ENCODE data around the gene DES.

Gene DES

DNA sequence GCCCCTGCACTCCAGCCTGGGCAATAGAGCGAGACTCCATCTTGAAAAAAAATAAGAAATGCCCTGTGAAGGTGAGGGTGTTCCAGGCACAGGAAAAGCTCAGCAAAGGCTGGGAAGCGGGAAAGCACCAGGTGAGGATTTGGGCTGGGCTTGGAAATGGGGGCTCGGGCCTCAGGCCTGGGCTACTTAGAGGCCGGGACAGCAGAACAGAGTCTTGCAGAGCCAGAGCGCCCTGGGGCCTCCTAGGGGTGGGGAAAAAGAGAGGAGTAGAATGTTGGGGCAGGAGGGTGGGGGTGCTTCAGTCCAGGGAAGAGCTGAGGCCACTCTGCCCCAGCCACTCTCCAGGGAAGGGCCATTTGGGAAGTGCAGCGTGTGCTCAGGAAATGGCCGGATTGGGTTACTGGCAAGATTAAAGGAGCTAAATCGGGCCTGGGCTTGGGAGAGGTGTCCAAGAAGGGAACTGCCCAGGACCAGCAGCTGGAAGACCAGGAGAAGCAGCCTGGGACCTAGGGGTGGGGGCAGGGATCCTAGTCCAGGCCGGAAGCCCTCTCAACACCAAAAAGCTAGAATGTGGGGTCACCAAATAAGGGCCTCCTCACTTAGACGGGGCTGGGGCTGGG lies 13.8 kb upstream of the DES start:
- TF ChIP-seq REST (IDR thresholded peaks at IDR 0.05; ENCODE audit: insufficient read depth in 1 of 2, low read depth in 2 of 2, low read length in 2 of 2) (no peak), SIN3A (IDR thresholded peaks at IDR 0.05; ENCODE audit: borderline replicate concordance, insufficient read depth, low read length) (no peak)

DNA sequence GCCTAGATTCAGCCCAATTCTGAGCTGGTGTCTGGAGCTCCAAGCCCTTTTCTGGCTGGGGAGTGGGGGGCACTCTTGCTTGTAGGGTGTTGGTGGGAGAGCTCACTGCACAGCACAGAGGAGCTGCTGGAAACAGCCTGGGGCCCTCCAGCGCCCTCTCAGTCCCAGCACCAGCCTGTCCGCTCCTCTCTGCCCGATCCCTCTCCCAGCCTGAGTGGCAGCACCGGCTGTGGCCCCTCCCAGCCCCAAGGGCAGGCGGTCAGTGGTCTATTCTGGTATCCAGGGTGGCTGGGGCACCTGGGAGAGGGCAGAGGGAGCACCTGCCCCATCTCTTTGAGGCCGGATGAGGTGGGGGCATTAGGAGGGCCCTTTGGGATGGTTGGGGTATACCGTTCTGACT lies 13.2 kb upstream of the DES start:
- TF ChIP-seq SIN3A (IDR thresholded peaks at IDR 0.05; ENCODE audit: borderline replicate concordance, insufficient read depth, low read length) (no peak), FOXP2 (optimal IDR thresholded peaks at IDR 0.05; ENCODE audit: borderline replicate concordance, extremely low read depth, extremely low read length, insufficient read depth) (no peak), TAF1 (IDR thresholded peaks at IDR 0.05; ENCODE audit: borderline replicate concordance, insufficient read depth, low read length) (no peak), POLR2AphosphoS5 (IDR thresholded peaks at IDR 0.05; ENCODE audit: low read depth, low read length) (no peak), REST (IDR thresholded peaks at IDR 0.05; ENCODE audit: insufficient read depth in 1 of 2, low read depth in 2 of 2, low read length in 2 of 2) (no peak)

GRCh38 chr2:219405451-219405850 lies 12.7 kb upstream of the DES start:
- TF ChIP-seq TAF1 (IDR thresholded peaks at IDR 0.05; ENCODE audit: borderline replicate concordance, insufficient read depth, low read length) (no peak), POLR2AphosphoS5 (IDR thresholded peaks at IDR 0.05; ENCODE audit: low read depth, low read length) (no peak), SIN3A (IDR thresholded peaks at IDR 0.05; ENCODE audit: borderline replicate concordance, insufficient read depth, low read length) (no peak), FOXP2 (optimal IDR thresholded peaks at IDR 0.05; ENCODE audit: borderline replicate concordance, extremely low read depth, extremely low read length, insufficient read depth) (no peak)

GRCh38 chr2:219405958-219406860 lies 12.0 kb upstream of the DES start:
- no peak for TF ChIP-seq TAF1 (IDR thresholded peaks at IDR 0.05; ENCODE audit: borderline replicate concordance, insufficient read depth, low read length)

DNA sequence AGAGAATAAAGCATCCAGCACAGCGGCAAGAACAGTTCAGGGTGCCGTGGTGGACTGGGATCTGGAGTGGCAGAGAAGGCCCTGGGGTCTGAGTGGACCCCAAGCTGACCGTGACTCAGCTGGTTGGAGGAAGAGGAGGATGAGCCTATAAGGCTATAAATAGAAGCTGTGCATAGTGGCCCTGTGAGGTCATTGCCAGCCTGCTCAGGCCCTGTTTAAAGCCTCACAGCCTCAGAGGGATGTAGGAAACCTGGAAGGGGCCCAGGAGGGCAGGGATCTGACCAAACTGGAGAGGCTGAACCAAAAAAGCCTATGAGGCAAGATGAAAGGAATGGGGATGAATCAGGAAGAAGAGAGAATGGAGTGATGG lies 11.3 kb upstream of the DES start:
- TF ChIP-seq SIN3A (IDR thresholded peaks at IDR 0.05; ENCODE audit: borderline replicate concordance, insufficient read depth, low read length) (no peak), POLR2AphosphoS5 (IDR thresholded peaks at IDR 0.05; ENCODE audit: low read depth, low read length) (no peak), REST (IDR thresholded peaks at IDR 0.05; ENCODE audit: insufficient read depth in 1 of 2, low read depth in 2 of 2, low read length in 2 of 2) (no peak)

DNA sequence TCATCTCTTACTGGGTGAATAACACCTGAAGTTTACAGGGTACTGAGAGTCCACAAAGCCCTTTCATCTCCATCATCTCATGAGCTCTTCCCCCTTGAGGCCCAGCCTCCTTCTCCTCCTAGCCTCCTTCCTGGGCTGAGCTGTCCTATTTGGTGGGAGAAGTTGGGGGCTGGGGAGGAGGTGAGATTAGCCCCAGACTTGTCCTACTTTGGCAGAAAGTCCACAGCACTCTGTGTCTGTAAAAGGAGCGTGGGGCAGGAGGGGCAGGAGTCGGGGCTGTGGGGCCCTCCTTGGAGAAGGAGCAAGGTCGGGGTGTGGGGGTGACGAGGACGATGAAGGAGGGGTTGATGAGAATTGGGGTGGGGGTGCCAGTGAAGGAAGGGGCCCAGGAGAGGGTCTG lies 10.0 kb upstream of the DES start:
- TF ChIP-seq FOXP2 (optimal IDR thresholded peaks at IDR 0.05; ENCODE audit: borderline replicate concordance, extremely low read depth, extremely low read length, insufficient read depth) (no peak), SIN3A (IDR thresholded peaks at IDR 0.05; ENCODE audit: borderline replicate concordance, insufficient read depth, low read length) (no peak), TAF1 (IDR thresholded peaks at IDR 0.05; ENCODE audit: borderline replicate concordance, insufficient read depth, low read length) (no peak), REST (IDR thresholded peaks at IDR 0.05; ENCODE audit: insufficient read depth in 1 of 2, low read depth in 2 of 2, low read length in 2 of 2) (no peak), POLR2AphosphoS5 (IDR thresholded peaks at IDR 0.05; ENCODE audit: low read depth, low read length) (no peak)

All from PFSK-1 (cell line).